Measurements from ENCODE around the gene HSP90AB1. TPM values are rescaled to one million over a fixed set of nuclear protein-coding genes. Genes with fewer than 3 reads are reported as not detected.

The HSP90AB1 gene
- polyA plus RNA-seq, 4 donors: 1,195 to 1,243 (median 1,222) TPM

DNA sequence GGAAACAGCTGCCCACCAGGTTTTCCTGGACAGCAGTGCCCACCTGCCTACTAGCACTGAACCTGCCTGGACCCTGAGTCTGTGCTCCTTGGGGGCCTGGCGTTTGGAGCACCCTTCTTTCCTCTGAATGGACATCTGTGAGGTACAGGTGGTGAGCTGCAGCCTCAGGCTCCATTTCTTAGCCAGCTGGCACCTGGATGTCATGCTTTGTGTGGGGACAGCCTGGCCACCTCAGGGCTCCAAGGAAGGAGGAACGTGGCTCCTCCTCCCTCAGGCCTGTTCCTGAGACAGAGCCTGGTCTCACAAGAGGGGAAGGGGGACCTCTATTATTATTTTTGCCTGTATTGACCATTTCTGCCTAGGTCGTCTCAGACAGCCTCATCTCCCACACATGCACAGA lies 31.4 kb downstream of the HSP90AB1 start:
- DNase-seq (ENCODE audit: low read depth in 4 of 4, low spot score in 3 of 4): no peak

- no peak for DNase-seq (ENCODE audit: low read depth in 4 of 4, low spot score in 3 of 4)
Observed at GRCh38 chr6:44278774-44279697, 32.1 kb downstream of the HSP90AB1 start.

DNA sequence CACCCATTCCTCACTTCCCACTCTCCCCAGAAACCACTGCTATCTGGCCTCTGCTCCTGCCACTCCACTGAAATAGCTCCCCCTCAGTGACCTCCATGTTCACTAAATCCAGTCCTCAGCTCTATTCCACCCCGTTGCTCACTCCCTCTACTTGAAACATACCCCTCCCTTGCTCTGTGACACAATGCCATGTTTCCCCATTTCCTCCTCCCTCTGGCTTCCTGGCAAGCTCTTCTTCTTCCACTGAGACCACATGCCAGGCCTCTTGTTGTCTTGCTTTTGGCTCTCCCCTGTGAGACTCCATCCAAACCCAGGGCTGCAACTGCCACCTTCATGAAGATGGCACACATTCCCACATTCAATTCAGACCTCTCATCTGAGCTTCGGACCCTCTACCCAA lies 37.2 kb downstream of the HSP90AB1 start:
- DNase-seq (ENCODE audit: low read depth in 4 of 4, low spot score in 3 of 4): no peak

DNA sequence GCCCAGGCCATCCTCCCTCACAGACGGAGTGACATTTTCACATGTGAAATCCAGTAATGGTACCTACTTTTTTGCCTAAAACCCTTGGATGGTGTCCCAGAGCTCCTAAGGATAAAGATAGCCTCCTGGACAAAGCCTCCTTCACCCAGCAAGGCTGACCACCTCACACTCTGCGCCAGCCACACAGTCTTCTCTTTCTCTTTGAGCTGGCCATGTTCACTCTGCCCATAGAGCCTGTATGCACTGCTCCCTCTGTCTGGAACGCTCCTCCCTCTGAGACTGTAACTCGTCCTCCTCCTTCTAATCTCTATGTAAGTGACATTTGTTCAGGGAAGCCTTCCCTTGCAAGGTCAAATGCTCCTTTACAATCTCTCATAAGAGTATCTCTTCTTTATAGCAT lies 38.0 kb downstream of the HSP90AB1 start:
- DNase-seq (ENCODE audit: low read depth in 4 of 4, low spot score in 3 of 4): no peak

GRCh38 chr6:44285552-44286284 lies 38.8 kb downstream of the HSP90AB1 start:
- DNase-seq (ENCODE audit: low read depth in 4 of 4, low spot score in 3 of 4): no peak

DNA sequence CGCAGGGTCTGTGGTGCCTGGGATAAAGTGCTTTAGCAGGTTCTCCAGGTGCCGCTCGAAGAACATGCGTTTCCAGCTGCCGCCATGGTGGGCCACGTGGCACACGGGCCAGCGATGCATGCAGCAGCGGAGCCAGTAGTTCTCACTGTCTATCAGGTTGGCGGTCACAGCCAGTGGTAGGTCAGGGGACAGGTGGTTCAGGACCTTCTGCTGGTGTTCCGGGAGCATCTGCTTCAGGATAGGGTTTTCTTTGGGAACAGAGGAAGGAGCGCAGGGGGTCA lies 39.3 kb downstream of the HSP90AB1 start:
- no peak for DNase-seq (ENCODE audit: low read depth in 4 of 4, low spot score in 3 of 4)

DNA sequence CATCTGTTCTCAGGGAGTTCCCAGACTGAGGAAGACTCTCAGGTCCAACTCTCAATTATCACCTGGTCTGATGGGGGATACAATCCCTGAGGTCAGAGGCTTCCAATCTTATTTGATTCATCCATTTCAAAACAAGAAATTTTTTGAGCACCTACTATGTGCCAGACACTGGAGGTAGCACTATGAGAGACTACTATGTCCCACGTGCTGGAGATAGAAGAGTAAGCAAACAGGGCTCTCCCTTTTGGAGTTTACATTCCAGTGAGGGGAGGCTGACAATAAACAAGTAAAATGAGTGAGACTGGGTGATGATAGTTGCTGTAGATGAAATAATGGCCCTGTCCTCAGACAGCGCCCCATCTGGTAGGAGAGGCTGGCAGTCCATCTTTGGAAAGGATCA lies 39.8 kb downstream of the HSP90AB1 start:
- no peak for DNase-seq (ENCODE audit: low read depth in 4 of 4, low spot score in 3 of 4)

DNA sequence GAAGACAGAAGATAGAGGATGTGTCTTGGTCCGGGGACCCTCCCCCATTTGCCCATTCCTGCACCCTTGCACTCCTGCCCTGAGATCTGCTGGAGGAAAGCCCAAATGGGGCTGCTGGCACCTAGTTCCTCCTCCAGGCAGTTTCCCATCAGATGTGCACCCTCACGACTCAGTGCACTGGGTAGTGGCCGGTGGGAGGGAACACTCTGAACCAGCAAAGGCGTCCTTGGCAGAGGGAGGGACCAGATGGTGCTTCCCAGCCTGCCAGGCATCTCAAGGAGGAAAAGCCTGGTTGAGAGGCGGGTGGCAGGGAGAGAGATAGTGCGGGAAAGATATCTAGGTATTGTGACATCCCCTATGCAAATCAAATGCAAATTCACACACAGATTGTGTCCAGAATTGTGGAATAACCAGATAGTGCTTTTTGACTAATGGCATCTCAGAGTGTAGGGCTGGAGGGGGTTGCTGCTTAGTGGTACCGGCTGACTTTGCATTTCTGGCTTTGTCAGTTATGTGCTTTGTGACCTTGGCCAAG lies 42.9 kb downstream of the HSP90AB1 start:
- DNase-seq (ENCODE audit: low read depth in 4 of 4, low spot score in 3 of 4): no peak

DNA sequence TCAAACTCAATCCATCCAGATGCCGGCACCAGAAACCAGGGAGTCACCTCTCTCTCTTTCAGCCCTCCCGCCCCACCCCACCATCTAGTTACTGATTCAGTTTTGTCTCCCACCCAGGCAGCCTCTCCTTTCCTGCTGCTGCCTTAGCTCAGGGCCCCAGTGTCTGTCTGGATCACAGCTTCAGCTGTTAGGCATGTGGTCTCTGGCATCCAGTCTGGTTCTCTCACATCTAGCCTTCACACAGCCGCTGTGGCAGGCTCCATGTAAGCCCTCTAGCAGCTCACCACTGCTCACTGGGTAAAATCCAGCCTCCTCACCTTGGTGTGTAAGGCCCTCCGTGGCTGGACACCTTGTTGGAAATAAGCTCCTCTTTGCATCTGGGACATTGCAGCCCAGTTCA lies 44.9 kb downstream of the HSP90AB1 start:
- DNase-seq (ENCODE audit: low read depth in 4 of 4, low spot score in 3 of 4): no peak

DNA sequence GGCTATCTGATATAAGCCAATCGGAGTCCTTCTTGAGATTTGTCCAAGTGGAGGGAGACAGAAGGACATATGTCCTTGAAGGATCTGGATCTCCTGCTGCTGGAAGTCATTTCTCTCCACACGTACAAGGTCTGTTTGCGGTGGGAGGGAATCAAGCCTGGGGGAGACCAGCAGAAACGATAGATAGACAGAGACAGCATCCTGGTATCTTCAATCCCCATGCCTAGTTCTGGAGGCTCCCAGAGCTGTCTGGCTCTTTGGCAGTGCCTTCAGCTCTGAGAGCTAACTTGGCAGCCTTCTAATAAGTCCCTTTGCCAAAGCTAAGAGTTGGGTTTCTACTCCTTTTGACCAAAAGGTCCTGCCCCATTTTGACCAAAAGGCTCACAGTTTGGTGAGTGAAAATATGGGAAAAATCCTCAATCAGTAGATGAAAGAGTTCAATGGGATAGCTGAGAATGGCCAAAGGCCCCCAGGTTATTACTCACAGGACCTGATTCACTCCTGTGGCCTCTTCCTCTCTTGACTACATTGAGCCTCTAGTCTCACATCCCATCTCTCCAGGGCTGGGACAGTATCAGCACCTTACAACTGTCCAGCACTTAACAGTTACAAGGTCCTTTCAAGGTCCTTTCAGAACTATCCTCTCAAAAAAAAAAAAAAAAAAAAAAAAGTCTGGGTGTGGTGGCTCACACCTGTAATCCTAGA lies 45.9 kb downstream of the HSP90AB1 start:
- no peak for DNase-seq (ENCODE audit: low read depth in 4 of 4, low spot score in 3 of 4)

- DNase-seq (ENCODE audit: low read depth in 4 of 4, low spot score in 3 of 4): no peak
Observed at GRCh38 chr6:44294832-44295791, 48.2 kb downstream of the HSP90AB1 start.

GRCh38 chr6:44297063-44298038 lies 50.5 kb downstream of the HSP90AB1 start:
- DNase-seq (ENCODE audit: low read depth in 4 of 4, low spot score in 3 of 4): peak in 1 of 4 donors; percentile 36

DNA sequence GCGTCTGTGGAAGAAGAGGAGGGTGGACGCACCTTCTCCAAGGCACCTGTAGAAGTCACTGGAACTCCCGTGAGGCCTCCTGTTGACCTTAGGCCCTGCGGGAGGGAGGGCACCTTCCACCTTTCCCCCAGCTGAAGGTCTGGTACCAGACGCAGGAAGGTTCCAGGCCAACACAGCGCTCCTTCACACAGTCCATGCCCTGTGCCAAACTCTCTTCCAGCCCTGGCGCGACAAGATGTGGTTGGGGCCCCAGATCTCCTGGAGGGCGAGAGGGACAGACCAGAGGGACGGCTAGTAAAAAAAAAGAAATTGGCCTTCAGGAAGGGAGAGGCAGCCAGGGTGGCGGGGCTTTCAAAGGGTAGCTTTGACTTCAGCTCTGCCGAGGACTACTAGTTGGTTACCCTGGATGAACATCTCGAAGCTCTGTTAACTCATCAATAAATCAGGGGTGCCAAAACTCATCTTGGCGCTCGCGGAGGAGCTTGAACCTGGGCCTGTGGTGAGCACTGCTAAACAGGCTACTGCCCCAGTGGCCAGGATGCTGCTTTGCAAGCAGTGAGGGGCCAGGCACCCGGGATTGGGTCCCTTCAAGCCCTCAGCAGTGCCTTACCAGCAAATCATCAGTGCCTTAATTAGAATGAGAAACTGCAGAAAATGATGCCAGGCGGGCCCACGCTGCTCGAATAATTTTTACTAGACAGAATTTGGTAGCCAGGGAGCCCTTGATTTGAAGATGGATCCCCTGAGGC lies 51.3 kb downstream of the HSP90AB1 start:
- no peak for DNase-seq (ENCODE audit: low read depth in 4 of 4, low spot score in 3 of 4)

GRCh38 chr6:44298864-44299263 lies 52.0 kb downstream of the HSP90AB1 start:
- DNase-seq (ENCODE audit: low read depth in 4 of 4, low spot score in 3 of 4): no peak

- DNase-seq (ENCODE audit: low read depth in 4 of 4, low spot score in 3 of 4): no peak
Observed at GRCh38 chr6:44300292-44300823, 53.5 kb downstream of the HSP90AB1 start.

- no peak for DNase-seq (ENCODE audit: low read depth in 4 of 4, low spot score in 3 of 4)
Observed at GRCh38 chr6:44301106-44301505, 54.2 kb downstream of the HSP90AB1 start.

DNA sequence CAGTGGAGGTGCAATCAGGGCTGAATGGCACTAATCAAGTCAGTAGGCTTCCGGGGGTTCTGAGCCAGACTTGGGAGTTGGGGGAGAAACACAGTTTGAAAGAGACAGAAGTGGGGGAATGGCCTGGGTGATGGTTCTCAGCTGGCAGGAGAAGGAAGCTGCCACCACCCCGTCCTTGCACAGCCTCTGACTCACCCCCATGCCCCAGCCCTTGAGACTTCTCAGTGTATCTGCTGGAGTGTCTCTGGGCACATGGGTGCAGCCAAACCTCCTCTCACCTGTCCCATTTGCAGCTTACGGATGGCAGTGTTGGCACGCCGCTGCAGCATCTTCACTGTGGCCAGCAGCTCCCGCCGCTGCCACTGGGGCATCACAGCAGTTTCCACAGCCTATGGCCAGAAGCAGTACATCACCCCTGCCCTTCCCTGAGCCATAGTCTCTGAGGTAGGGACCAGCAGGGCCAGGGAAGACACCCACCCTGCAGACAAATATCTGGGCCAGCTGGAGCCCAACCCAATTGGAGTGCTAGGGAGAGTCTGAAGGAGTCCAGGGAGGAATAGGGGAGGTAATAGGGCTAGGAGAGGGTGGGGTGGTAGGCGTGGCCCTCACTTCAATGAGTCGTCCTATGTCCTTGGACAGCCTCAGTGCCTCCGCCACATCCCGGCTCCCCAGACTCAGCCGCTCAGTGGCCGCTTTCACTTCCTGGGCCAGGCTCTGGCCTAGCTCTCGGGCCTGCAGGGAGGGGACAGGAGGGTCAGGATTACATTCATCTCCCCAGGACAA lies 55.1 kb downstream of the HSP90AB1 start:
- DNase-seq (ENCODE audit: low read depth in 4 of 4, low spot score in 3 of 4): no peak
